Keratinocyte (primary cell): ENCODE data around the gene PPP2R5C. TPM values are rescaled to one million over a fixed set of nuclear protein-coding genes. Genes with fewer than 3 reads are reported as not detected.

Source experiments
- DNase-seq: peaks from one replicate; pipeline ENCODE4 v3.0.0-alpha.2; 2011; ENCODE audit warnings: low read depth, missing footprints, low spot score
- FAIRE-seq: peaks from 2 replicates; lab custom pipeline; 2011; peaks lifted over from hg19 to GRCh38; lab: Jason Lieb, UNC
- H2AFZ ChIP-seq: 2 replicates; pipeline ENCODE4 v1.6.0; 2012; ENCODE audit warnings: low read length, control low read depth, inconsistent platforms; ENCODE audit not compliant: control insufficient read depth
- H3K27ac ChIP-seq: 2 replicates; pipeline ENCODE4 v1.5.1; 2011; ENCODE audit warnings: low read length; ENCODE audit not compliant: control insufficient read depth, insufficient read depth
- H3K27me3 ChIP-seq: 3 replicates; pipeline ENCODE4 v1.6.0; 2011; ENCODE audit warnings: low read length; ENCODE audit not compliant: control insufficient read depth, insufficient read depth; ENCODE audit errors: extremely low read depth
- H3K36me3 ChIP-seq, 2 experiments: 2 replicates in 1 of 2; 3 replicates in 1 of 2; pipeline ENCODE4 v1.5.1; 2011; ENCODE audit warnings: low read length in 2 of 2, mild to moderate bottlenecking in 1 of 2; ENCODE audit not compliant: control insufficient read depth in 2 of 2, insufficient read depth in 2 of 2; ENCODE audit errors: extremely low read depth in 1 of 2
- H3K4me1 ChIP-seq: 3 replicates; pipeline ENCODE4 v1.5.1; 2011; ENCODE audit warnings: low read length; ENCODE audit not compliant: control insufficient read depth, insufficient read depth; ENCODE audit errors: extremely low read depth
- H3K4me2 ChIP-seq: 3 replicates; pipeline ENCODE4 v1.6.0; 2011; ENCODE audit warnings: low read depth, low read length; ENCODE audit not compliant: control insufficient read depth, insufficient read depth; ENCODE audit errors: extremely low read depth
- H3K4me3 ChIP-seq, 3 experiments: fragments of 200-600 bp in 1 of 3; sonication (generic) in 1 of 3; 2 replicates in 2 of 3; 3 replicates in 1 of 3; pipeline ENCODE4 v1.5.1; 2011 to 2016; ENCODE audit warnings: low read length in 3 of 3, mild to moderate bottlenecking in 3 of 3, control low read depth in 2 of 3, inconsistent platforms in 1 of 3, low read depth in 1 of 3, mixed read lengths in 1 of 3, mixed run types in 1 of 3, moderate library complexity in 1 of 3; ENCODE audit not compliant: control insufficient read depth in 2 of 3, insufficient read depth in 2 of 3; ENCODE audit errors: extremely low read depth in 1 of 3
- H3K79me2 ChIP-seq: 2 replicates; pipeline ENCODE4 v1.6.0; 2012; ENCODE audit warnings: low read length; ENCODE audit not compliant: control insufficient read depth, insufficient read depth
- H3K9ac ChIP-seq: 3 replicates; pipeline ENCODE4 v1.6.0; 2011; ENCODE audit warnings: low read length; ENCODE audit not compliant: control insufficient read depth, insufficient read depth; ENCODE audit errors: extremely low read depth
- H3K9me1 ChIP-seq: 3 replicates; pipeline ENCODE4 v1.6.0; 2011; ENCODE audit warnings: low read length; ENCODE audit not compliant: control insufficient read depth, insufficient read depth; ENCODE audit errors: extremely low read depth
- H3K9me3 ChIP-seq: 2 replicates; pipeline ENCODE4 v1.5.1; 2012; ENCODE audit warnings: low read depth, low read length; ENCODE audit not compliant: control insufficient read depth
- H4K20me1 ChIP-seq: 3 replicates; pipeline ENCODE4 v1.6.0; 2011; ENCODE audit warnings: low read length; ENCODE audit not compliant: control insufficient read depth, insufficient read depth; ENCODE audit errors: extremely low read depth
- CTCF ChIP-seq, 3 experiments: IDR thresholded peaks in 1 of 3; conservative IDR thresholded peaks in 1 of 3; optimal IDR thresholded peaks in 1 of 3; 2 replicates in 2 of 3; 3 replicates in 1 of 3; pipeline versions ENCODE3 to v1.5.1; 2011; ENCODE audit warnings: low read length in 3 of 3, mild to moderate bottlenecking in 3 of 3, moderate library complexity in 2 of 3, control low read depth in 1 of 3, inconsistent platforms in 1 of 3; ENCODE audit not compliant: insufficient read depth in 2 of 3; ENCODE audit errors: extremely low read depth in 1 of 3
- EZH2 ChIP-seq: IDR thresholded peaks from one replicate; pipeline ENCODE4 v1.6.1; 2012; ENCODE audit warnings: inconsistent platforms, mild to moderate bottlenecking, low read length, moderate library complexity
- dilution Hi-C: fragments of 300-500 bp; cut with MboI; formaldehyde crosslinking; loops from one replicate; pipeline ENCODE4 v1.7.0; 2020; ENCODE audit warnings: low sequenced_read_pairs; ENCODE audit not compliant: extremely low pct_ligation_motif_present
- polyA plus RNA-seq, 5 experiments: library from polyadenylated mRNA; depleted of rRNA in 3 of 5; stranded (reverse) in 3 of 5; stranded (forward) in 1 of 5; unstranded in 1 of 5; fragments of >200 nt; gene quantifications; 1 replicate in 1 of 5; 2 replicates in 3 of 5; 3 replicates in 1 of 5; pipeline versions ENCODE4 v1.2.1 to v1.2.3, GENCODE V29; 2011 to 2012; ENCODE audit warnings: missing spikeins in 2 of 5, low read depth in 1 of 5, low replicate concordance in 1 of 5

The PPP2R5C gene
- polyA plus RNA-seq, 1 donor (not counting 4 experiments of a cell fraction or from before 2014, with no cell fraction given), result 105 TPM

DNA sequence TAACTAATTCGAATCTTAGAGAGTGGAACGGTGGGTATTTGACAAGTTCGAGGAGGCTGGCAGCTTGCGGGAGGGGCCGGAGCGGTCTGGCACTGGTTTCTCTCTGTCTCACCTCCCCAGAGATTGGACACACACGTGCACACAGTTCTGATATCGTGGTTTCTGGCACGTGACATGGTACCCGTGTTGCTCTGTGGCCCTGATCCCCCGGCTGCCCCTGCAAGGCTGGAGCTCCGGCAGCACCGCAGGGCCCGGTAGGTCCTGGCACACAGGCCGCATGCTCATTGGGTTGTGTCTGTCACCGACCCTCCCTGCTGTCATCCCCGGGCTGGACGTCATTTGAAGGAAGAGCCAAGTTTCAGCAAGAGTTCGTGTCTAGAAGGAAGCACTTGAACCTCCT, 82.7 kb downstream of the PPP2R5C start:
- Histone ChIP-seq H2AFZ (no peak overlapping the region), H3K79me2 (peaks cover 50% of the 10 kb centered on the region), H3K4me2 (no peak overlapping the region), H4K20me1 (peaks cover 3% of the 10 kb centered on the region), H3K9me3 (no peaks in the 10 kb centered on the region), H3K27ac (no peak overlapping the region), H3K4me3 (no peak overlapping the region), H3K36me3 (peaks cover 0 to 2% of the 10 kb centered on the region in 2 experiments), H3K4me1 (peaks cover 17% of the 10 kb centered on the region), H3K9me1 (no peaks in the 10 kb centered on the region), H3K9ac (no peak overlapping the region), H3K27me3 (no peaks in the 10 kb centered on the region)
- dilution Hi-C loops, result no loop called here
- FAIRE-seq (no peak), DNase-seq (no peak)
- TF ChIP-seq CTCF (optimal IDR thresholded peaks at IDR 0.05 in 1 of 3, IDR thresholded peaks at IDR 0.05 in 1 of 3, conservative IDR thresholded peaks at IDR 0.05 in 1 of 3; ENCODE audit: extremely low read depth in 1 of 3, insufficient read depth in 2 of 3, low read length in 3 of 3) (no peak), EZH2 (no peak)

- Histone ChIP-seq H3K27me3 (no peaks in the 10 kb centered on the region), H3K9ac (no peak overlapping the region), H3K36me3 (peaks cover 0 to 2% of the 10 kb centered on the region in 2 experiments), H3K9me3 (no peaks in the 10 kb centered on the region), H2AFZ (no peak overlapping the region), H3K79me2 (peaks cover 49% of the 10 kb centered on the region), H3K27ac (no peak overlapping the region), H3K4me1 (peaks cover 18% of the 10 kb centered on the region), H3K4me2 (no peak overlapping the region), H3K9me1 (no peaks in the 10 kb centered on the region), H4K20me1 (peaks cover 6% of the 10 kb centered on the region), H3K4me3 (no peak overlapping the region)
- FAIRE-seq (no peak), DNase-seq (no peak)
- TF ChIP-seq CTCF (optimal IDR thresholded peaks at IDR 0.05 in 1 of 3, IDR thresholded peaks at IDR 0.05 in 1 of 3, conservative IDR thresholded peaks at IDR 0.05 in 1 of 3; ENCODE audit: extremely low read depth in 1 of 3, insufficient read depth in 2 of 3, low read length in 3 of 3) (no peak), EZH2 (no peak)
- dilution Hi-C loops, result no loop called here
These were observed 83.2 kb downstream of the PPP2R5C start for GRCh38 chr14:101844751-101845150.
